Natural killer cell (primary cell): ENCODE measurements around the gene SLC6A19. TPM values are rescaled to one million over a fixed set of nuclear protein-coding genes. Genes with fewer than 3 reads are reported as not detected.

Experiments
- ATAC-seq, 3 donors: fragments of 150-1000 bp in 2 of 3; fragments of 200-7000 bp in 1 of 3; cut with Tn5 transposase; 1 replicate in 1 of 3; 2 replicates in 2 of 3; pipeline ENCODE4 v1.10.0; 2021; ENCODE audit warnings: mild to moderate bottlenecking in 2 of 3, moderate library complexity in 2 of 3
- DNase-seq, 2 donors: peaks; one replicate each; pipeline versions ENCODE4 v3.0.0 to v3.0.0-alpha.2; 2013 to 2021; ENCODE audit warnings: mixed read lengths in 1 of 2
- H3K27ac ChIP-seq: one replicate; pipeline ENCODE4 v1.5.1; 2013; ENCODE audit warnings: mild to moderate bottlenecking, low read length
- H3K27me3 ChIP-seq: one replicate; pipeline ENCODE4 v1.6.1; 2013; ENCODE audit warnings: low read length; ENCODE audit not compliant: control insufficient read depth, insufficient read depth
- H3K36me3 ChIP-seq: one replicate; pipeline ENCODE4 v1.6.1; 2013; ENCODE audit warnings: low read length; ENCODE audit not compliant: control insufficient read depth, insufficient read depth
- H3K4me1 ChIP-seq: one replicate; pipeline ENCODE4 v1.6.1; 2013; ENCODE audit warnings: low read length; ENCODE audit not compliant: control insufficient read depth, insufficient read depth
- H3K4me3 ChIP-seq: one replicate; pipeline ENCODE4 v1.5.1; 2013; ENCODE audit warnings: low read length
- H3K9me3 ChIP-seq: one replicate; pipeline ENCODE4 v1.6.1; 2013; ENCODE audit warnings: low read length; ENCODE audit not compliant: control insufficient read depth, insufficient read depth
- H3K27ac Mint-ChIP-seq, 2 donors: one replicate each; pipeline ENCODE4 v1.8.0; 2022; ENCODE audit warnings: mild to moderate bottlenecking in 2 of 2, mixed read lengths in 2 of 2, moderate library complexity in 1 of 2
- H3K27me3 Mint-ChIP-seq, 2 donors: one replicate each; pipeline ENCODE4 v1.8.0; 2022; ENCODE audit warnings: low read depth in 2 of 2, mixed read lengths in 2 of 2
- H3K36me3 Mint-ChIP-seq: one replicate; pipeline ENCODE4 v1.8.0; 2022; ENCODE audit warnings: mixed read lengths
- H3K4me1 Mint-ChIP-seq, 2 donors: one replicate each; pipeline ENCODE4 v1.8.0; 2022; ENCODE audit warnings: mixed read lengths in 2 of 2
- H3K4me3 Mint-ChIP-seq: one replicate; pipeline ENCODE4 v1.8.0; 2022; ENCODE audit warnings: mild to moderate bottlenecking, moderate library complexity, mixed read lengths
- H3K9me3 Mint-ChIP-seq, 2 donors: one replicate each; pipeline ENCODE4 v1.8.0; 2022; ENCODE audit warnings: mixed read lengths in 2 of 2
- CTCF ChIP-seq: fragments of 200-600 bp; IDR thresholded peaks from one replicate; pipeline ENCODE4 v1.8.0; 2022; ENCODE audit warnings: antibody characterized with exemption
- WGBS: methylation state at CpG from one replicate; pipeline ENCODE4 v1.1.7; 2013; ENCODE audit warnings: missing lambda C conversion rate; ENCODE audit not compliant: insufficient coverage; 5-methylcytosine and 5-hydroxymethylcytosine counted together
- intact Hi-C: fragments of 100-400 bp; cut with micrococcal nuclease; formaldehyde crosslinking; loops from one replicate; pipeline ENCODE4 v1.14.2; 2022
- total RNA-seq, 4 donors: library from RNA; stranded (reverse); fragments of 120-200 nt in 1 of 4; gene quantifications; one replicate each; pipeline versions ENCODE4 v1.2.3 to v1.2.4, GENCODE V29; 2013 to 2022

The SLC6A19 gene
- total RNA-seq, 3 donors from 2014 or later (not counting 1 experiment from before 2014, with no cell fraction given) = not detected

GRCh38 chr5:1245905-1246576 lies 44.6 kb downstream of the SLC6A19 start:
- Mint-ChIP-seq H3K4me3 (no peak overlapping the region), H3K36me3 (no peaks in the 10 kb centered on the region), H3K4me1 (no peaks in the 10 kb centered on the region), H3K27ac (no peak overlapping the region), H3K27me3 (peaks cover 6 to 7% of the 10 kb centered on the region in 2 donors), H3K9me3 (no peaks in the 10 kb centered on the region)
- no peak for TF ChIP-seq CTCF
- H3K9me3 ChIP-seq = no peaks in the 10 kb centered on the region
- H3K4me1 ChIP-seq = no peaks in the 10 kb centered on the region
- H3K27ac ChIP-seq = no peak overlapping the region
- WGBS = 33% methylated on average over 58 of the region's 58 CpGs
- DNase-seq = no peak
- no peak overlapping the region for H3K4me3 ChIP-seq
- intact Hi-C loops = no loop called here
- H3K27me3 ChIP-seq = peaks cover 2% of the 10 kb centered on the region
- no peak for ATAC-seq
- no peaks in the 10 kb centered on the region for H3K36me3 ChIP-seq

GRCh38 chr5:1246711-1247431 lies 45.5 kb downstream of the SLC6A19 start:
- Mint-ChIP-seq H3K27ac (no peak overlapping the region), H3K4me3 (no peak overlapping the region), H3K36me3 (no peaks in the 10 kb centered on the region), H3K9me3 (no peaks in the 10 kb centered on the region), H3K27me3 (peaks cover 6 to 7% of the 10 kb centered on the region in 2 donors), H3K4me1 (peaks cover 0 to 4% of the 10 kb centered on the region in 2 donors)
- DNase-seq = peak in 1 of 2 donors; percentile 37
- intact Hi-C loops = no loop called here
- no peak for ATAC-seq
- Histone ChIP-seq H3K9me3 (no peaks in the 10 kb centered on the region), H3K4me3 (no peak overlapping the region), H3K27me3 (peaks cover 2% of the 10 kb centered on the region), H3K36me3 (no peaks in the 10 kb centered on the region), H3K27ac (no peak overlapping the region), H3K4me1 (no peaks in the 10 kb centered on the region)
- WGBS = 27% methylated on average over 43 of the region's 43 CpGs
- no peak for TF ChIP-seq CTCF

GRCh38 chr5:1247811-1248210 lies 46.4 kb downstream of the SLC6A19 start:
- Mint-ChIP-seq H3K9me3 (no peaks in the 10 kb centered on the region), H3K4me3 (no peak overlapping the region), H3K36me3 (no peaks in the 10 kb centered on the region), H3K27me3 (peaks cover 7 to 9% of the 10 kb centered on the region in 2 donors), H3K27ac (no peak overlapping the region), H3K4me1 (peaks cover 0 to 8% of the 10 kb centered on the region in 2 donors)
- 77% methylated on average over 6 of the region's 6 CpGs for WGBS
- Histone ChIP-seq H3K4me3 (no peak overlapping the region), H3K4me1 (no peaks in the 10 kb centered on the region), H3K36me3 (no peaks in the 10 kb centered on the region), H3K9me3 (no peaks in the 10 kb centered on the region), H3K27ac (no peak overlapping the region), H3K27me3 (peaks cover 2% of the 10 kb centered on the region)
- intact Hi-C loops = no loop called here
- TF ChIP-seq CTCF = no peak
- no peak for DNase-seq
- ATAC-seq = no peak
